ENCODE measurements around the gene KIR3DL2. TPM values are rescaled to one million over a fixed set of nuclear protein-coding genes. Genes with fewer than 3 reads are reported as not detected.
"Not testable (repeated sequence)": the region's sequence is repeated elsewhere in the genome, so short reads cannot be mapped to it uniquely, and the experiment has no call there.

Gene KIR3DL2
- total RNA-seq, 1 donor from 2014 or later = not detected

GRCh38 chr19:54806516-54806838 lies 43.8 kb upstream of the KIR3DL2 start:
- H3K27me3 Mint-ChIP-seq = no peaks in the 10 kb centered on the region
- H3K4me3 Mint-ChIP-seq (ENCODE audit: low read depth) = no peak overlapping the region
- H3K9me3 Mint-ChIP-seq (ENCODE audit: low read depth) = peaks cover 60% of the 10 kb centered on the region
- H3K27ac Mint-ChIP-seq = no peak overlapping the region
- DNase-seq (ENCODE audit: low spot score, unreplicated experiment) = no peak
- H3K4me1 Mint-ChIP-seq (ENCODE audit: low read depth) = no peaks in the 10 kb centered on the region
- no peak for TF ChIP-seq CTCF (IDR thresholded peaks at IDR 0.05; ENCODE audit: unreplicated experiment)
- peaks cover 3% of the 10 kb centered on the region for H3K36me3 Mint-ChIP-seq (ENCODE audit: insufficient read depth)

GRCh38 chr19:54814571-54814970 lies 35.7 kb upstream of the KIR3DL2 start:
- not testable (repeated sequence) for H3K4me1 Mint-ChIP-seq (ENCODE audit: low read depth); DNase-seq (ENCODE audit: low spot score, unreplicated experiment); H3K27me3 Mint-ChIP-seq; H3K36me3 Mint-ChIP-seq (ENCODE audit: insufficient read depth); H3K4me3 Mint-ChIP-seq (ENCODE audit: low read depth); H3K27ac Mint-ChIP-seq
- peaks cover 67% of the 10 kb centered on the region for H3K9me3 Mint-ChIP-seq (ENCODE audit: low read depth)

GRCh38 chr19:54816251-54816650 lies 34.0 kb upstream of the KIR3DL2 start, which contains the start of gene KIR3DL1:
TSS of gene KIR3DL1 (plus strand) at chr19:54816468.
- not testable (repeated sequence) for H3K27me3 Mint-ChIP-seq; H3K36me3 Mint-ChIP-seq (ENCODE audit: insufficient read depth); DNase-seq (ENCODE audit: low spot score, unreplicated experiment); H3K4me3 Mint-ChIP-seq (ENCODE audit: low read depth); H3K27ac Mint-ChIP-seq; H3K4me1 Mint-ChIP-seq (ENCODE audit: low read depth)
- H3K9me3 Mint-ChIP-seq (ENCODE audit: low read depth) = peaks cover 71% of the 10 kb centered on the region

GRCh38 chr19:54817670-54818536 lies 32.3 kb upstream of the KIR3DL2 start:
- no peaks in the 10 kb centered on the region for H3K4me1 Mint-ChIP-seq (ENCODE audit: low read depth)
- peaks cover 5% of the 10 kb centered on the region for H3K36me3 Mint-ChIP-seq (ENCODE audit: insufficient read depth)
- no peak overlapping the region for H3K27ac Mint-ChIP-seq
- no peak for TF ChIP-seq CTCF (IDR thresholded peaks at IDR 0.05; ENCODE audit: unreplicated experiment)
- H3K4me3 Mint-ChIP-seq (ENCODE audit: low read depth) = no peak overlapping the region
- no peak for DNase-seq (ENCODE audit: low spot score, unreplicated experiment)
- no peaks in the 10 kb centered on the region for H3K27me3 Mint-ChIP-seq
- peaks cover 67% of the 10 kb centered on the region for H3K9me3 Mint-ChIP-seq (ENCODE audit: low read depth)

- not testable (repeated sequence) for H3K4me1 Mint-ChIP-seq (ENCODE audit: low read depth)
- H3K9me3 Mint-ChIP-seq (ENCODE audit: low read depth) = peaks cover 45% of the 10 kb centered on the region
These were observed 25.8 kb upstream of the KIR3DL2 start for GRCh38 chr19:54824416-54824815.

GRCh38 chr19:54825326-54825725 lies 24.9 kb upstream of the KIR3DL2 start:
- H3K27ac Mint-ChIP-seq; H3K27me3 Mint-ChIP-seq; H3K4me3 Mint-ChIP-seq (ENCODE audit: low read depth); H3K36me3 Mint-ChIP-seq (ENCODE audit: insufficient read depth); DNase-seq (ENCODE audit: low spot score, unreplicated experiment); H3K4me1 Mint-ChIP-seq (ENCODE audit: low read depth): not testable (repeated sequence)
- peaks cover 43% of the 10 kb centered on the region for H3K9me3 Mint-ChIP-seq (ENCODE audit: low read depth)

More at GRCh38 chr19:54824416-54824815, 25.8 kb upstream of the KIR3DL2 start:
- not testable (repeated sequence) for H3K27me3 Mint-ChIP-seq; DNase-seq (ENCODE audit: low spot score, unreplicated experiment); H3K27ac Mint-ChIP-seq; H3K4me3 Mint-ChIP-seq (ENCODE audit: low read depth); H3K36me3 Mint-ChIP-seq (ENCODE audit: insufficient read depth)

- not testable (repeated sequence) for H3K4me3 Mint-ChIP-seq (ENCODE audit: low read depth); H3K36me3 Mint-ChIP-seq (ENCODE audit: insufficient read depth); H3K27me3 Mint-ChIP-seq; DNase-seq (ENCODE audit: low spot score, unreplicated experiment); H3K4me1 Mint-ChIP-seq (ENCODE audit: low read depth); H3K27ac Mint-ChIP-seq
- peaks cover 49% of the 10 kb centered on the region for H3K9me3 Mint-ChIP-seq (ENCODE audit: low read depth)
These were observed 22.2 kb upstream of the KIR3DL2 start for GRCh38 chr19:54828064-54828463.

GRCh38 chr19:54832496-54832895 lies 17.7 kb upstream of the KIR3DL2 start, which contains the start of gene KIR2DS4:
TSS of gene KIR2DS4 (plus strand) at chr19:54832676.
- H3K9me3 Mint-ChIP-seq (ENCODE audit: low read depth) = peaks cover 46% of the 10 kb centered on the region
- not testable (repeated sequence) for H3K36me3 Mint-ChIP-seq (ENCODE audit: insufficient read depth); DNase-seq (ENCODE audit: low spot score, unreplicated experiment); H3K27ac Mint-ChIP-seq; H3K4me1 Mint-ChIP-seq (ENCODE audit: low read depth); H3K4me3 Mint-ChIP-seq (ENCODE audit: low read depth); H3K27me3 Mint-ChIP-seq

- H3K36me3 Mint-ChIP-seq (ENCODE audit: insufficient read depth); H3K27ac Mint-ChIP-seq; H3K4me1 Mint-ChIP-seq (ENCODE audit: low read depth); DNase-seq (ENCODE audit: low spot score, unreplicated experiment); H3K27me3 Mint-ChIP-seq; H3K4me3 Mint-ChIP-seq (ENCODE audit: low read depth): not testable (repeated sequence)
- peaks cover 50% of the 10 kb centered on the region for H3K9me3 Mint-ChIP-seq (ENCODE audit: low read depth)
These were observed 15.1 kb upstream of the KIR3DL2 start for GRCh38 chr19:54835126-54835525.

- not testable (repeated sequence) for H3K36me3 Mint-ChIP-seq (ENCODE audit: insufficient read depth); H3K27me3 Mint-ChIP-seq; H3K4me1 Mint-ChIP-seq (ENCODE audit: low read depth); DNase-seq (ENCODE audit: low spot score, unreplicated experiment); H3K4me3 Mint-ChIP-seq (ENCODE audit: low read depth); H3K27ac Mint-ChIP-seq
- peaks cover 33% of the 10 kb centered on the region for H3K9me3 Mint-ChIP-seq (ENCODE audit: low read depth)
These were observed 12.7 kb upstream of the KIR3DL2 start for GRCh38 chr19:54837522-54837921.

- H3K36me3 Mint-ChIP-seq (ENCODE audit: insufficient read depth); DNase-seq (ENCODE audit: low spot score, unreplicated experiment); H3K27me3 Mint-ChIP-seq; H3K4me1 Mint-ChIP-seq (ENCODE audit: low read depth); H3K4me3 Mint-ChIP-seq (ENCODE audit: low read depth); H3K27ac Mint-ChIP-seq: not testable (repeated sequence)
- H3K9me3 Mint-ChIP-seq (ENCODE audit: low read depth) = peaks cover 41% of the 10 kb centered on the region
These were observed 7.1 kb upstream of the KIR3DL2 start for GRCh38 chr19:54843171-54843570.

All from progenitor cell of endocrine pancreas (in vitro differentiated cells).